Measurements from ENCODE around the gene ITM2A.
A peak's percentile ranks its signal among the peaks of the same experiment; 100 is the strongest.

ITM2A gene

DNA sequence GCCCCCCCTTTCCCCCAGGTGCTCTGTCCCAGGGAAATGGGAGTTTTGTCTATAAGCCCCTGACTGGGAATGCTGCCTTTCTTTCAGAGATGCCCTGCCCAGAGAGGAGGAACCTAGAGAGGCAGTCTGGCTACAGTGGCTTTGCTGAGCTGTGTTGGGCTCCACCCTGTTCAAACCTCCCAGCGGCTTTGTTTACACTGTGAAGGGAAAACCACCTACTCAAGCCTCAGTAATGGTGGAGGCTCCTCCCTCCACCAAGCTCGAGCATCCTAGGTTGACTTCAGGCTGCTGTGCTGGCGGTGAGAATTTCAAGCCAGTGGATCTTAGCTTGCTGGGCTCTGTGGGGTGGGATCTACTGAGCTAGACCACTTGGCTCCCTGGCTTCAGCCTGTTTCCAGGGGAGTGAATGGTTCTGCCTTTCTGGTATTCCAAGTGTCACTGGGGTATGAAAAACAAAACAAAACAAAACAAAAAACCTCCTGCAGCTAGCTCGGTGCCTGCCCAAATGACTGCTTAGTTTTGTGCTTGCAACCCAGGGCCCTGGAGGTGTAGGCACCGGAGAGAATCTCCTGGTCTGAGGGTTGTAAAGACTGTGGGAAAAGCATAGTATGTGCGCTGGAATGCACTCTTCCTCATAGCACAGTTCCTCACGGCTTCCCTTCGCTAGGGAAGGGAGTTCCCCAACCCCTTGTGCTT, 41.7 kb downstream of the ITM2A start:
- DNase-seq (ENCODE audit: low read depth in 1 of 2, low spot score in 1 of 2): peak; percentile 6 to 14
